GM19099 (cell line): ENCODE results near the gene AIPL1.

Experiments
- POLR2A ChIP-seq: IDR thresholded peaks from 3 replicates; pipeline ENCODE4 v1.6.1; 2011; ENCODE audit warnings: low read depth; ENCODE audit not compliant: insufficient read length; ENCODE audit errors: extremely low read depth

Gene AIPL1

DNA sequence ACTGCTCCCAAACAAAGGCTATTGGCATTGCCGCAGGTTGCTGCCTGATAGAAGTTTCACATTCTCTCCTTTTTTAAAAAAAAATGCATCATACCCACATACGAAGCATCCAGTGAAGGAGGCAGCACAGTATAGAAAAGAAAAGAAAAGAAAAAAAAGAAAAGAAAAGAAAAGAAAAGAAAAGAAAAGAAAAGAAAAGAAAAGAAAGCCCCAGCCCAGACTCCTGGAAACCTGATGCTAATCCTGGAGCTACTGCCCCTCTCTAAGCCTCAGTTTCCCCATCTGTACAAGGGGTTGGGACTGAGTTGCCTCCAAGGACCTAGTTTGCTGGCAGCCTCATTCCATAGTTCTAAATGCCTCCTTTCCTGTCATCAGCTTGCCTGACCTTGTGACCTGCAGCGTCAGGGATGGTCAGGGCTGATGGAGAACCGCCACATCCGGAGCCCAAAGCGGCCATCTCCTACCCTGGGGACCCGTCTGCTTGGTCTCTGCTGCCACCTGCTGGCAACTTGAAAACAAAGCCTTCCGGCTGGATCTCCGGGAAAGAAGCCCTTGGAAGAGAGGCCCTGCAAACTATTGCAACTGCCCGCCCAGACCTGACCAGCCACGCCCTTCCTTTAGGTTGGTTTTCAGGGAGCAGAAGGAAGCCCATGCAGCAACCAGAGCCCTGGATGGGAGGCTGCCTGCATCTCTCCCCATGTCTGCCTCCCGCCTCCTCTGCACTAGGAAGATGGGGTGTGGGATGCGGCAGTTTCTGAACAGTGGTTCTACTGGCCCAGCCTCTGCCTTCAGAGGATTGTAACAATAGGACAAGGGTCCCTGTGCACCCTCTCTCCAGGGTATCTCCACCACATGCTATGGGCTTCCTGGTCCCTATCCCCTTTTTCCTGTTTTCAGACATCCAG lies 13.0 kb downstream of the AIPL1 start:
- no peak for TF ChIP-seq POLR2A

DNA sequence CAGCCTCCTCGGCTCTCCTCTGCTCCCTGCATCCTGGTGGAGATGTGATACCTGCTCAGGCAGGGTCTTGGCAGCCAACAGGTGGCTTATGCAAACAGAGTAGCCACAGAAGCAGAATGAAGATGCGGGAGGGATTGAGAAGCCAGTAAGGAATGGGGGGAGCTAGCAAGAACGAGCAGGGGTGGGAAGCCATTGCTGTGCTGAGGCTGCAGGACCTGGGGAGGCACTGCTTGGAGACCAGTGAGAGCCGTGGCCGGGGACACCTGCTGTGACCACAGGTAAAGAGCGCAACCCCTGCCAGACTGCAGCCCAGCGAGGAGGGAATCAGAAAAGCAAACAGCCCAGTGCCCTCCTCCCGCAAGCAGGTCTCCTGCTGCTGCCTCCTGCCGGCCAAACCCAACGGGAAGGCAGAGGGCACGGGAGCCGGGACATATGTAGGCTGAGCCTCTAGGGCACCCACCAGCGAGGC lies 14.7 kb downstream of the AIPL1 start:
- no peak for TF ChIP-seq POLR2A

DNA sequence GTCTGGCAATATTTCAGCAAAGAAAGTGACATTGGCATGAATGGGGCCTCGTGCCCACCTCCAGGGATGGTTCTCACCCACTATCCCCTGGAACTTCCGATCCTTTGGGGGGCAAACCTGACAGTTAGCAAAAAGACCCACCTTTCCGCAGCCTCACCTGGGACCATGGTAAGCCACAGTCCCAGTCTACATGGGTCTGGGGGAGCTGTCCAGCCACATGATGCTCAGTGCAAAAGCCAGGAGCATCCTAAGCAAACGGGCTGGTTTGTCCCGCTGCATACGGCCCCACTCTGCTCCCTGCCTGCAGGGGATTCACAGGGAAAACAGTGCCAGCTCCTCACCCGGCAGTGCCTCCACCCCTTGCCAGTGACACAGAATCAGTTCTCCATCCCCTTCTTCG lies 19.3 kb downstream of the AIPL1 start:
- TF ChIP-seq POLR2A, result no peak

DNA sequence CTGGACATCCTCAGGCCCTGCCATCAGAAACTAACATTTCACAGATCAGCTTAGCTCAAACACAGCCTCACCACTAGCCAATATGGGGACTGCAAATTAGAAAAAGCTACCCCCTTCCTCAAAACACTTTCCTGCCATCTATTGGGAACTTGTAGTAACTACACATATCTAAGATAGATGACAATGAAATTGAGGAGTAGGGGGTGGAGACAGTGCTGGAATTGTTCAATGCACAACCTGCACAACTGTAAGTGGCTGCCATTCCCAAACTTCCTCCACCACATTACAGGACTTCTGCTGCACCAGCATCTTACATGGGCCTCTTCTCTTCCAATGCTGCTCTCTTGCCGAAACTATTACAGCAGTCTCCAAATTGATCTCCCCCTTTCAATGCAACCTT lies 21.9 kb downstream of the AIPL1 start:
- no peak for TF ChIP-seq POLR2A

DNA sequence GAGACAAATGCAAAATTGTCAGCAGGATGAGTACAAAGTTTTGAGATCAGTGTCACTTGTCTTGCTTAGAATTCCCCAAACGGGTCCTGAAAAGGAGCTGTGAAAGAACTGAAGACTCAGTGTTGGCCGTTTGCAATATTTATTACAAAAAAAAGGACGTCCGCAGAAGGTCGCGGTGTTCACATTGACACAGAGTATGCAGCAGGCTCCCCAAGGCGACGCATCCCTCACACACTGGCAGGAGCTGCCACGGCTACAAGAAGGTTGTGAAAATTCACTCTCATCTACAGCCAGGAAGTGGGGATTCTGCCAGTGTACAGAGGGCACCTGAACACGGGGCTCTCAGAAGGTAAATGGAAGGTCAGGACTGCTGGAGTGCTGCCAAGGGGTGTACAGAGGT lies 26.2 kb downstream of the AIPL1 start:
- TF ChIP-seq POLR2A, result no peak

DNA sequence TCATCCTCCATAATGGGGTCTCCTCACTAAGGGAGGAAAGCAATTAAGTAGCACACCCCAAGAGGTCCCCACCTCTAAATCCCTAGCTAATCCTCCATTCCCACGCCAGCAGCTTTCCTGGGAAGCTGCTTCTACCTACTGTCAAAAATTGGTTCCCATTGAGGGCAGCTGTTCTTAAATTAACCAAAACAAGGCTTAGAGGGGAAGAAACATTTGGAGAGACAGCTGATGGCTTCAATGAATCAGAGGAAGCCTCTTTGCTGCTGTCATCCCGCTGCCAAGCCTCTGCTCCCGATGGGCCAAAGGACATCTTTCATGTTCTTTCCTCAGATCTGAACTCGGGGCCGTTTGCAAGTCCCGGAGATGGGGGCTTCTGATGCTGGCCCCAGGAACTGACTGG lies 26.6 kb downstream of the AIPL1 start:
- TF ChIP-seq POLR2A, result no peak

DNA sequence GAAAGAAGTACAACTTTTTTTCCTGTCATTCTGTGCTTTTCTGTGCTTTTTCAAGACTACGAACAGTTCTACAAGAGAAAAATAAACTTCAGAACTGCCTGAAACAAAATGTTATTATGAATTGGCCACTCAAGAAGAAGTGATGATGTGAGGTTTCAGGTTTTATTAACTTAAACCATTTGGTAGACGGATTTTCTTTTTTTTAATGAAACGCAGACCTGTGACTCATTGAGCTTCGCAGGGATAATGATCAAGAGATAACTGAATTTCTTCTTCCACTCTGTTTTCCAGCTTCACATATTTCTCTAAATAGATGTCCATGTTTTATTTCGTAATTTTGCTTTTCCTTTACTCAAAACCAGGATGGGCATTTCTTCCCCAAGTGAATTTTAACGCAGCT lies 32.7 kb downstream of the AIPL1 start:
- no peak for TF ChIP-seq POLR2A

DNA sequence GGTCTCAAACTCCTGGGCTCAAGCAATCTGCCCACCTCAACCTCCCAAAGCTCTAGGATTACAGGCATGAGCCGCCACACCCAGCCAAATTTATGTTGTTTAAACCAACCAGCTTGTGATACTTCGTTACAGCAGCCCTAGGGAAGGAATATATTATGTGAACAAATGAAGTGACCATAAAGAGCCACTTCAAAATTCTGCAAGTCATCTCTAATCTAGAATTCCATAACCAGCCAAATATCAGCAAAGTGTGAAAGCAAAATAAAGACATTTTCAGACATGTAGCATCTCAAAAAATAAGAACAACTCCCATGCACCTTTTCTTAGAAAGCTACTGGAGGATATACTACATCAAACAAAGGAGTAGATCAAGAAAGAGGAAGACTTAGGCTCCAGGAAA lies 36.0 kb downstream of the AIPL1 start:
- no peak for TF ChIP-seq POLR2A

DNA sequence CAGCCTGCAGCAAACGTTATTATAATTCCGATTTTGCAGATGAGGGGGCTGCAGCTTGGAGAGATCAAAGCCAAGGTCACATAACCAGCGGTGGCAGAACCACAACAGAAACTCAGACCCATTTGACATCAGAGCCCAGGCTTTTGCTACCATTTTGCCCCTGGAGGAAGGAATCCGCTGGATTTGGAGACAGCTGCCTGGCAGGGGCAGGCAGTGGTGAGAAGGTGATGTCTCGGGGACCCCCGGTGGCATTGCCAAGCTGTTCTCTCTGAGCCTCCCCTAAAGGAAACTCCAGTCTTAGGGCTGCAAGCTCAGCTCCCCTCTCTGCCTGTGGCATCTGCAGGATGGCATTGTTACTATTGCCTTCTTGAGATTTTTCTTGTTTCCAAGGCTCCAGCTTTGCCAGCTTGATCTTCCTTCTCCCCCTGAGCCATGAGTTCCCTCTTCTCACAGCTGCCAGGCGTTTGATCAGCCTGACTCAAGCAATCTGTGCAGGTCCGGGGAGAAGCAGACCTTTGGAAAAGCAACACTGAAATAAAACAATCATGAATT lies 40.8 kb downstream of the AIPL1 start:
- no peak for TF ChIP-seq POLR2A

DNA sequence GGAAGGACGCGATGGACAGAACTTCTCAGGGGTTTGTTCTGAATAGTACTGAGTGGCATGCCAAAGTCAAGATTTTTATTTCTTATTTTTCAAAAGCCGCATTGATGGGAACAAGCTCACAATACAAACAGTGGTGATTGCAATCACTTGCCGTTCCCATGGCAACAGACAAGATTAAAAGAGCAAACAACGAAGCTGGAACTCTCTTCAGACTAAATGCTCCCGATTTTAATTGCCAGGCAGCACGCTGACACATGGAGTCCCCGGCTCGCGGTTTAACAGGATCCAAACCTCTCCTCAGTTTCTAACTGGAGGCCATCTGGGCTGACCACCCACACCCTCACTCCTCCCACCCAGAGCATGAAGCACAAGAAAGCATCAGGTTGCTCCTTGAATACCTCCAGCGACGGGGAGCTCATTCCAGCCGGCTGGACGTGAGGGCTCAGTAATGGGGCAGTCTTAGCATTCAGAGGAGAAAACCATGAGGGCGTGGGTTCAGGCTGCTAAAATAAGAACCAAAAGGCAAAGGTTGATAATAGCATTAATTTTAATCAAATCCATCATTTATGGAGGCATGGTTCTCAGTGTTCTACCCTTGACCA lies 41.5 kb downstream of the AIPL1 start:
- no peak for TF ChIP-seq POLR2A

DNA sequence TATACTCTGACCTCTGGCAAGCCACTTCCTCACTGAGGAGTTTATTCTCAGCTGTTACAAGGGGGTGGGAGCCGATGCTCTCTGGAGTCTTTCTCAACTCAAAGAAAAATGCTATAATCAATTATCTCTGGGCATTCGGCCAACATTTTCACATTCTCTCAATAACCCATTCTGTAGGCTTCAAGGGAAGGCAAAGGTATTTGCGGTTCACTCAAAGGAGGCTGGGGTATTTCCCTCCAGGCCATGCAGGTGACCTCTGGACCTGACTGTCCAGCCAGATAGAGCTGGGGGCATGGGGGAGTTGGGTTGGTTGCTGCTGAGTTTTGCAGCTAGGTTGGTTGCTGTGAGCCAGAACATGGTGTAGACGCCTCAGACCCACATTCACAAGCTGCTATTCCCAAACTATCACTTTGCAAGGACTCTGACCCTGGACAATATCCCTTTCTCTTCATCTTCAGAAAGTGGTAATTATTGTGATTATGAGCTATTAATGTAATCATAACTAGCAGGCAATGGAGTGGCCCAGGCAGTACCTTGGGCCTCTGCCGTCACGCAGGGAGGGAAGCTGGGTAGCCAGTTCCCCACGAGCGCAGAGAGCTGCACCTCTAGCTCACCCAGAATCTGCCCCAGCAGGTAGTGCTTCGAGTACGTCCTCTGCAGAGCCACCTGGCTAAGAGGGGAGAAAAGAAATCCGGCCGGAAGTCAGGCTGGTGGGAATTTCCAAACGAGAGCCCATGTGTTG lies 42.1 kb downstream of the AIPL1 start:
- TF ChIP-seq POLR2A, result no peak

DNA sequence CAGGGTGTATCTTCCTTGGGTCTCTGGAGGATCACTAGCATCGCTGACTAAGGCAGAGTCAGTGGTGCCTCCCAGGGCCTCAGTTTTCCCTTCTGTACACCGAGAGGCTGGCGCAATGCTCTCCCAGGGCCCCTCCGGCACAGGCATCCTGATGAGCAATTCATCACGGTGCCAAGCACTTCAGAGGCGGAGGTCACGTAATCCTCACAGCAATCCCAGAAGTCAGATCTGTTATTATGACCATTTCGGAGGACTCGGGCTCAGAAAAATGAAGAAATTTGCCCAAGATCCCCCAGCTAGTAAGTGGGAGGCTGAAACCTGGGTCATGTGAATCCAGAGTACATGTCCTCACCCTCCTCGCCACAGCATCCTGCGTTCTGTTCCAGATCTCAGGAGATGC lies 46.5 kb downstream of the AIPL1 start:
- no peak for TF ChIP-seq POLR2A

DNA sequence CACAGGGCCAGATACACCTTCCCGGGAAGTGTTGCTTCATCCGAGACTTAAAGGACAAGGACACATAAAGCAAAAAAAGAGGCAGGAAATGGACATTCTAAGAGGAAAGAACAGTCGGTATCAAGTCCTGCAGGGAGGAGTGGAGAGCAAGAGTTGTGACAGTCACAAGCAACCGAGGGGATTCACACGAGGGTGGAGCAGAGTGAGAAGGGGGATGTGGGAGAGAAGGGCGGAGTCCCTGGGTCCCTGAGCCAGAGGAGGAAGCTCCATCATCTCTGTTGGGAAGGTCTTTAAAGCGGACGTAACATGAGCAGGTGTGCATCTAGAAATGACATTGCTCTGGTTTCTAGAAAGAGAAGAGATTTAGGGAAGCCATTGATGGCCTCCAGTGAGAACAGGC lies 47.1 kb downstream of the AIPL1 start:
- no peak for TF ChIP-seq POLR2A

DNA sequence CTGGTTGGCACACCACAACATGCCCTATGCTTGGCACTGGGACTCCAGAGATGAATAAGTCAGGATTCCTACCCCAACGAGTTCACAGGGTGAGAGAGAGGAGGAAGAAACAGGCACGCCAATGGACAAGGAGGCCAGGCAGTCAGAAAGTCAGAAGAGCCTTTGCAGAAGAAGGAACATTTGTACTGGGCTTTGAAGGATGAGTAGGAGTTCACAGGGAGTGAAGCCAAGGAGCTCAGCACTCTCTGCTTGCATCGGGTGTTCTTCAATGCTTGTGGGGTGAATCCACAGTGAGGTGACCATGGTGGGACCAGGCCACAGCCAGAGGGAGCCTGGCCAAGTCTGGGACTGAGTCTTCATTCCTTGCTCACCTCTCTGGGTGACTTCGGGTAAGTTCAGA lies 47.5 kb downstream of the AIPL1 start:
- no peak for TF ChIP-seq POLR2A

DNA sequence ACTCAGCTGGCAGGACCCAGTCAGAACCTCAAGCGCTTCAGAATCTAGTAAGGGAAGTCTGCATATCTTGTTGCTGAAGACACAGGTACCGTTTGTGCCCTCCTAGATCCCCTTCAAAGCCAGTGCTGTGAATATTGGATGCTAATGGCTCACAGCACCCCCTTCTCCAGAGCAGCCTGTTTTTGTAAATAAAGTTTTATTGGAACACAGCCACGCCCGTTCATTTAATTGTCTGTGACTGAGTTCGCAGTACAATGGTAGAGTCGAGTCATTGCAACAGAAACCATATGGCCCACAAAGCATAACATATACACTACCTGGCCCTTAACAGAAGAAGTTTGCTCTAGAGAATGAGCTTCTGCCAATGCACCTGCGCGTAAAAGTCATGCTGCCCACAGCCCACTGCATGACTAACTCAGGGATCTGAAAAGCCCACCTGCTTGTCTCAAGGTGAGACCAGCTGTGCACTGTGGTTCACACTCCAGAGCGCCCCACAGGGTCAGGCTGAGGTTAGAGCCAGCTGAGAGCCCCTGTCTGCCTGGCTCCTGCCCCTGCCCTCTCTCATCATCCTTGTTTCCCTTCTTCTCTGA lies 48.8 kb downstream of the AIPL1 start:
- no peak for TF ChIP-seq POLR2A

DNA sequence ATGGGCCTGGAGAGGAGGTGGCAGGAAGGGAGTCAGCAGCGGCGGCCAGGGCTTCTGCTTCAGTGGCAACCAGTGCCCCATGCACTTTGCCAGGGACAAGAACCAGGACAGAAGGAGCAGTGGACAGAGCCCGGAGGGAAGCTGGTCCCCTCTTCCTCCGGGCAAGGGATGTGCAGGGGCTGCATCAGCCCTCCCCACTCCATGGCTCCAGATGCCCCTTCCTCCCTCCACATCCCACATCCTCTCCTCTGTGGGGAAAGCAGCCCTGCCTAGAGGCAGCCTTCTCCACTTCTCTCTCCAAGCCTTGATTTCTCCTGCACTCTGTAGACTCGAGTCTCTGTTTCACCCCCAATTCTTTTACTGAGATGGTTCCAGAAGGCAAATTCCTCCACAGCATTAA lies 50.4 kb downstream of the AIPL1 start:
- no peak for TF ChIP-seq POLR2A
